Stimulated activated CD8-positive, alpha-beta memory T cell treated with anti-CD3 and anti-CD28 coated beads, Interleukin-7, amount 100 ng/mL, for 48 hours (primary cell): ENCODE data around the gene MAB21L3.
"Not testable (repeated sequence)": the region's sequence is repeated elsewhere in the genome, so short reads cannot be mapped to it uniquely, and the experiment has no call there.

Source experiments
- DNase-seq, 2 donors: peaks; one replicate each; pipeline ENCODE4 v3.0.0-alpha.2; 2020; ENCODE audit warnings: low read depth in 1 of 2; ENCODE audit errors: extremely low read depth in 1 of 2

Gene MAB21L3

GRCh38 chr1:116133696-116134475 lies 22.7 kb downstream of the MAB21L3 start:
- DNase-seq = no peak

- DNase-seq = no peak
Observed at GRCh38 chr1:116134476-116134773, 23.2 kb downstream of the MAB21L3 start.

GRCh38 chr1:116138277-116138792 lies 27.1 kb downstream of the MAB21L3 start:
- DNase-seq = no peak

GRCh38 chr1:116139592-116140134 lies 28.5 kb downstream of the MAB21L3 start:
- no peak for DNase-seq

- DNase-seq = no peak
Observed at GRCh38 chr1:116144151-116144550, 33.0 kb downstream of the MAB21L3 start.

GRCh38 chr1:116146447-116147113 lies 35.4 kb downstream of the MAB21L3 start:
- DNase-seq = not testable (repeated sequence)

GRCh38 chr1:116147114-116147510 lies 35.9 kb downstream of the MAB21L3 start:
- DNase-seq = no peak

- no peak for DNase-seq
Observed at GRCh38 chr1:116147972-116148371, 36.8 kb downstream of the MAB21L3 start.

- no peak for DNase-seq
Observed at GRCh38 chr1:116148967-116149366, 37.8 kb downstream of the MAB21L3 start.

GRCh38 chr1:116150368-116150767 lies 39.2 kb downstream of the MAB21L3 start:
- DNase-seq = no peak

GRCh38 chr1:116151739-116152576 lies 40.8 kb downstream of the MAB21L3 start:
- DNase-seq = peak; percentile 54 to 70

GRCh38 chr1:116152577-116152943 lies 41.4 kb downstream of the MAB21L3 start:
- no peak for DNase-seq

- no peak for DNase-seq
Observed at GRCh38 chr1:116152950-116153691, 41.9 kb downstream of the MAB21L3 start.

GRCh38 chr1:116153692-116154031 lies 42.5 kb downstream of the MAB21L3 start:
- DNase-seq = no peak

GRCh38 chr1:116154536-116154935 lies 43.3 kb downstream of the MAB21L3 start:
- no peak for DNase-seq

- no peak for DNase-seq
Observed at GRCh38 chr1:116157096-116157495, 45.9 kb downstream of the MAB21L3 start.

- DNase-seq = no peak
Observed at GRCh38 chr1:116159177-116159576, 48.0 kb downstream of the MAB21L3 start.

GRCh38 chr1:116159611-116160010 lies 48.4 kb downstream of the MAB21L3 start:
- DNase-seq = no peak

GRCh38 chr1:116161390-116161789 lies 50.2 kb downstream of the MAB21L3 start:
- DNase-seq = no peak

- no peak for DNase-seq
Observed at GRCh38 chr1:116161877-116162390, 50.7 kb downstream of the MAB21L3 start.
